Tongue (tissue), 2 donors: ENCODE data around the gene KISS1R. TPM values are rescaled to one million over a fixed set of nuclear protein-coding genes. Genes with fewer than 3 reads are reported as not detected.

Source experiments
- DNase-seq: peaks from one replicate; pipeline ENCODE4 v3.0.0-alpha.2; 2015
- total RNA-seq: library from RNA; depleted of rRNA; stranded (reverse); fragments of >200 nt; gene quantifications from one replicate; pipeline ENCODE4 v1.2.3, GENCODE V29; 2014

Gene KISS1R
- total RNA-seq, 1 donor from 2014 or later = not detected

DNA sequence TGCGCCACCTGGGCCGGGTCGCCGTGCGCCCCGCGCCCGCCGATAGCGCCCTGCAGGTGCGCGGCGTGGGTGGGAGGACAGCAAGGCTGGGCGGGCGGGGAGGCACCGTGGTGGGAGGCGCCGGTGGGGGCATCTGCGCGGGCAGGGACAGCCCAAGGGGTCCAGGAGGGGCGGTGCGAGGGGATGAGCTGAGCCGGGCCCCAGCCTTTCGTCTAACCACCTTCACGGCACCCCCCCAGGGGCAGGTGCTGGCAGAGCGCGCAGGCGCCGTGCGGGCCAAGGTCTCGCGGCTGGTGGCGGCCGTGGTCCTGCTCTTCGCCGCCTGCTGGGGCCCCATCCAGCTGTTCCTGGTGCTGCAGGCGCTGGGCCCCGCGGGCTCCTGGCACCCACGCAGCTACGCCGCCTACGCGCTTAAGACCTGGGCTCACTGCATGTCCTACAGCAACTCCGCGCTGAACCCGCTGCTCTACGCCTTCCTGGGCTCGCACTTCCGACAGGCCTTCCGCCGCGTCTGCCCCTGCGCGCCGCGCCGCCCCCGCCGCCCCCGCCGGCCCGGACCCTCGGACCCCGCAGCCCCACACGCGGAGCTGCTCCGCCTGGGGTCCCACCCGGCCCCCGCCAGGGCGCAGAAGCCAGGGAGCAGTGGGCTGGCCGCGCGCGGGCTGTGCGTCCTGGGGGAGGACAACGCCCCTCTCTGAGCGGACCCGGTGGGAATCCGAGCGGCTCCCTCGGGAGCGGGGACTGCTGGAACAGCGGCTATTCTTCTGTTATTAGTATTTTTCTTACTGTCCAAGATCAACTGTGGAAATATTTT lies 3.1 kb downstream of the KISS1R start:
- DNase-seq = peak; percentile 44

DNA sequence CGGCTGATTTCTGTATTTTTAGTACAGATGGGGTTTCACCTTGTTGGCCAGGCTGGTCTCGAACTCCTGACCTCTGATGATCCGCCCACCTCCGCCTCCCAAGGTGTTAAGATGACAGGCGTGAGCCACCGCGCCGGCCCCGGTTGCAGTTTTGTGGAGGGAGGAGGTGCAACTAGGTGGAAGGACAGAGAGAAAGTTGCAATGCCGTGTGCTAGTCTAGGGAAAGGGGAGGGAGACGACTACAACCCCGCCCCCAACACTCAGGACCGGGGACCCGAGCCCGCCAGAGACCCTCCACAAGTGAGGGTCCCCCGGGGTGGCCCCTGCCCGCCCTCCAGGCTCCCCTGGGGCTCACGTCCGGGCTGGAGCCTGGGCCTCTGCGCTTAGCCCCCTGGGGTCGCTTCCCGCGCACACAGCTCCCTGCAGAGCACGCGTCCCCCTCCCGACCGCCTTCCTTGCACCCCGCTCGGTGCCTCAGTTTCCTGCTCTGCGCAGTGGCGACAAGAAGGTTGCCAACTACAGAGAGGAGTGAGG lies 7.5 kb downstream of the KISS1R start:
- DNase-seq = no peak

DNA sequence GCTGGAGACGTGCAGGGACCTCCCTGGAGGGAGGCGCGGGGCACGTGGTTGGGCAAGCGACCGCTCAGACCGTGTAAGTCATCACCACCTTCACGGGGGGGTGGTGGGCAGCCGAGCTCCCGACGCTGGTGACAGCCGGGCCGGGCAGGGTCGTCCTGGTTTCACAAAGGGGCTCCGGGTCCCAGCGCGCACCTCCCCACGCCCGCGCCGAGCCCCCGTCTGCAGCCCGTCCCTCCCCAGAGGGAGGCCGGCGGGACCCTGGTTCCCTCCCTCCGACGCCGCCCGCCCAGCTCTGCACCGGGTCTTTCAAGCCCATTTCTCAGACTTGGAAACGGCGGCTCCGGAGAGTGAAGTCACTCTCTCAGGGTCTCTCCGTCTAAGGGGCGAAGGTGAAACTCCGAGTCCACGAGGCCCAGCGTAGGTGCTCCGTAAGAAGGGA lies 8.0 kb downstream of the KISS1R start:
- no peak for DNase-seq

DNA sequence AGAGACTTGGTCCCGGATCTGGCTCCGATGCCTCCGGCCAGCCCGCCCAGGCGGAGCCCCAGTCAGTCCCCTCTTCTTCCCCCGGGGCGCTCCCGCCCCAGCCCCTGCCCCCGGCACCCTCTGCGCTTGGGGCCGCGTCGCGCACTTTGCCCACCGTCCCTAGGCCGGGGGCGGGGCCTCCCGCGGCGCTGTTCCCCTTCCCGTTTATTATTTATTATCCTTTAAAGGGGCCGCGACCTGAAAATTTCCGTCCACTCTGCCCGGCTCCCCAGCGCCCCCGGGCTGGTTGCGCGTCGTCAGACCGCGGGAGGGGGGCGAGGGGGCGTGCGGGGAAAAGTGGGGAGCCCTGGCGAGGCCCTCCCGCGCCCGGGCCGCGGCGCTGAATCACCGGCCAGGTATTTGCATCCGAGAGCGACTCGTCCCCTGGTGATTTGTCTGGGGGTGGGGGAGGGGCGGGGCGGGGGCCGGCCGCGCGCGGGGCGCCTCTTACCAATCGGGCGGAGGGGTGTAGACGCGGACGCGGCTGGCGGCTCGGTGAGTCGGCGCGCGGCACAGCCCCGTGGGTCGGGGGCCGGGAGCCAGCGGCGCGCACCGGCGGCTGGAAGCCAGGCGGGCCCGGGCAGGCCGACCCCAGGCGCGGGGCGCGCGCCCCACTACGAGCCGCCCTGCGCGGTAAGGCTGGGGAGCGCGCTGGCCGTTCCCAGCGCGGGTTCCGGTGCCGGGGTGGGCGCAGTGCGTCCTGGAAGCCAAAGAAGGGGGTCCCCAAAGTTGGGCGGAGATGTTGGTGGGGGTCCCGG lies 8.6 kb downstream of the KISS1R start, which contains the start of gene ARID3A:
TSS of gene ARID3A (plus strand) at position 510 of the 797 bp plus-strand sequence. CDS start 3,494 bp downstream, outside the sequence.
- peak; percentile 92 for DNase-seq

DNA sequence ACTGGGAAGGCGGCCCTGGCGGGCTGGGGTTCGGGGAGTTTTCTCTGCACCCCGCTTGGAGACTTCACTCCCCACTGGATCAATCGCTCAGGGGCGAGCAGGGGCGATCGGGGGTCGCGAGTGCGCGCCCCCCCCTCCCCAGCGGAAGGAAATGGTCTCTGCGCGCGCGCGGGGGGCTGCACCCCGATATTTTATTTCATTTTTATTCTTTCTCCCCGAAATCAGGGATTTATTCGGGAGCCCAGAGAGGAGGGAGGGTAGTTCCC lies 9.1 kb downstream of the KISS1R start:
- DNase-seq = no peak

DNA sequence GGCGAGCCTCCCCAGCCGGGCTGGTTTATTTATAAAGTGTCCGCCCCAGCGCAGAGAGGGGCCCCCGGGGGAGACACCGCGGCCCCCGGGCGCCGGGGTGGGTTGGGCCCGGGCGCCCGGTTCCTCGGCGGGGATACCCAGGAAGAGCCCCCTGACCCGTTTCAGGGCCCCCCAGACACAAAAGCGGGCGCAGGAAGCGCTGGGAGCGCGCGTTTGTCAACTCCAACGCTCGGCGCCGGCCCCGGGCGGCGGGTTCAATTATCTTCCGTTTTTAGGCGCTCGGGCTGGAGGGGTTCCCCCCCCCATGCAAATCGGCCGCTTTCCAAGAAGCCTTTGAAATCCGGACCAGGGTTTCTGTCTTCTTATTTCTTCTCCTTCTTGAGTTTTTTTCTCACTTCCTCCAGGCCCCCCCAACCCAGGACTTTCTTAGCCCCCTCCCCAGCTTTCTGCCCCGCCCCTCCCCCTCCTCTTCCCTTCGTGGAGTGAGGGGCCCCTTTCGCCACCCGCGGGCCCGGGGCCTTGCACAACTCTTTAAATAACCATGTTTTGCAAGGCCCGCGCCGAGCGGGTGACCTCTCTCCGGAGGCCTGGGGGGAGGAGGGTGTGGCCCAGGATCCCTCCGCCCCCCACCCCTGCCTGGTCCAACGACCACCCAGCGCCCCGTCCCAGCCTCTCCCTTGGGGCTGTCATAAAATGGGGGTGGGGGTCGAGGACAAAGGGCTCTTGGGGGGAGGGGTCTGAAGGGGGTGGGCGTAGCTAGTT lies 9.6 kb downstream of the KISS1R start:
- DNase-seq = no peak

DNA sequence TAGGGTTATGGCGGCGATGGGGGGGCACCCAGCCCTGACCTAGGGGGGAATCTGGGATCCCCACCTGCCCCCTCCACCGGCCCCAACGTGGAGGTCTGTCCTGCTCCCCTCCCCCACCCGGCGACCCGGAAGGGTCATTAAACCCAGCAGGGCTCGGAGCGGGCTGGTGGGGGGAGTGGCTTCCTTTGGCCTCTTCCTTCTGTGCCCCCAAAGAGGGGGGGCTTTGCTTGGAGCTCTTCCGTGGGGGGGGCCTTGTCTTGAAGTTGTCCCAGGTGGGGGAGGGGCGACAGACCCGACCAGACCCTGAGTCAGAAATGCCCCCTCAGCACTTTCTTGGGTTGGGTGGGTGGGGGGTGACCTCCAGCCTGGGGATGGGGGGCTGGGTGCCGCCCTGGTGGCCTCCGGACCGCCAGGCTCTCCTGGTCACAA lies 10.2 kb downstream of the KISS1R start:
- DNase-seq = no peak

DNA sequence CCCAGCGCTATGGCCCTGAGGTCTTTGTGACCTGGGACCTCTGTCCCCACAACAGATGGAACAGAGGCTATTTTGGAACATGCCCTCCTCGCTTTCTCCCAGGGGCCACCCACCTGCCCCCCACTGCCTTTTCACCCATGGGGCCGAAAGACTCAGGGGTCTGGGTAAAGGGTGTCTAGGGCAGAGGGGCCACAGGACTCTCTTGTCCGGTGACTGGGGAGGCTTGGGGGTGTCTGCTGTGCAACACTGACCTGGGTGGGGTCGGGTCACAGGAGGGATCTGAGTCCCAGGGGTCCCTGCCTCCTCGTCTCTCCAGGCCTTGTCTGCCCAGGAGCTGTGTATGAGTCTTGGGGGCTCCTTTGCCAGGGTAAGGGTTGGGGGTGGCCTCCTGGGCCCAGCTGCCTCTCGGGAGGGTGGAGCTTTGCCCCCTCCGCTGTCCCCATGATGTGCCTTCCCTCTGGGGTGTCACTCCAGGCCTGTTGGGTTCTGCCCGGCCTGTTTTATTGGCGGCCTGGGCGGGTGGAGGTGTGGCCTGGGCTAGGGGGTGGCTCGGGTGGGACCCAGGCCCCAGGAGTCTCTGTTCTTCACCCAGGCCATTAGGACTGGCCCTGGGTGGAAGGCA lies 10.8 kb downstream of the KISS1R start:
- no peak for DNase-seq

DNA sequence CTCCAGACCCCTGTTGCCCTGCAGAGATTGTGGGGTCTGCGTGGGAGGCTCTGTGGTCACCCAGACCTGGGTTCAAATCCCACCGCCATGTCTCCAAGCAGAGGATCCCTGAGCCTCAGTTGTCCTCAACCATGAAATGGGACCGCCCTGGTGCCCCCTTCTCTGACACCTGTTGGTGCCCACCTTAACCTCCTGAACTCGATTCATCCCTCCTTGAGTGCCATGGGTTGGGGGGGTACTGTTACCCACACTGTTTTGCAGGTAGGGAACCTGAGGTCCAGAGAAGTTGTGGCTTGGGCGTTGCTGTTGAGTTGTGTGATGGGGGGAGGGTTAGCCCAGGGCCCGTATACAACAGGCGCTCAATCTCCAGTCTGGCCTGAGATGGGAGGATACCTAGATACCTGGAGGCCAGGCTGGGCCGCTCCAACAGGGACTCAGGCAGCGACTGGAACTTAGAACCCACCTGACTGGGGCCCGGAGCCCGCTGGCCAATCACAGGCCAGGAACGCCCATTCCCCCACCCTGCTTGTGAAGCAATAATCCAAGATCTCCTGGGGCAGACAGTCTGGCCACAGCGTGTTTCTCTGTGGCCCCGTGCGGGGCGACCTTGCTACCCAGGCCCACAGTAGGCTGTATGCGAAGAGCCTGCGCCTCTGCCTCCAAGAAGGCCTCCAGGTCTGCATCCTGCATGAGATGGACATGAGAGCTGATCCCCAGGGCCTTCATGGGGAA lies 11.5 kb downstream of the KISS1R start:
- DNase-seq = no peak

DNA sequence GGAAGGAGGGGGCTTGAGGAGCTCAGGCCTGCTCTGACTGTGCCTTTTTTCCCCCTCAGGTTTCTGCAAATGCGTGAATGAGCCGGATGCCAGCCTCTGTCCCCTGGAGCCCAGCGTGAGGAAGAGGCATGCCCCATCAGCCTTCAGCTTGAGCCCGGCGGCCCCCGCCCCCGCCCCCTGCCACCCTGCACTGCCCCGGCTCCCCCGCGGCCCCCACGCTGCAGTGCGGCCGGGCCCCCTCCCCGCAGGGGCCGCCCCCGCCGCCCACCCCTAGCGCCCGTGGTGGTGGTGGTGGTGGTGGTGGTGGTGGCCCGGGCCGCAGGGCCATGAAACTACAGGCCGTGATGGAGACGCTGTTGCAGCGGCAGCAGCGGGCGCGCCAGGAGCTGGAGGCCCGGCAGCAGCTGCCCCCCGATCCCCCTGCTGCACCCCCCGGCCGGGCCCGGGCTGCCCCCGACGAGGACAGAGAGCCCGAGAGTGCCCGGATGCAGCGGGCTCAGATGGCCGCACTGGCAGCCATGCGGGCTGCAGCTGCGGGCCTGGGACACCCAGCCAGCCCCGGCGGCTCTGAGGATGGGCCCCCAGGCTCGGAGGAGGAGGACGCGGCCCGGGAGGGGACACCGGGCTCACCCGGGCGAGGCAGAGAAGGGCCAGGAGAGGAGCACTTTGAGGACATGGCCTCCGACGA lies 12.2 kb downstream of the KISS1R start:
- no peak for DNase-seq

DNA sequence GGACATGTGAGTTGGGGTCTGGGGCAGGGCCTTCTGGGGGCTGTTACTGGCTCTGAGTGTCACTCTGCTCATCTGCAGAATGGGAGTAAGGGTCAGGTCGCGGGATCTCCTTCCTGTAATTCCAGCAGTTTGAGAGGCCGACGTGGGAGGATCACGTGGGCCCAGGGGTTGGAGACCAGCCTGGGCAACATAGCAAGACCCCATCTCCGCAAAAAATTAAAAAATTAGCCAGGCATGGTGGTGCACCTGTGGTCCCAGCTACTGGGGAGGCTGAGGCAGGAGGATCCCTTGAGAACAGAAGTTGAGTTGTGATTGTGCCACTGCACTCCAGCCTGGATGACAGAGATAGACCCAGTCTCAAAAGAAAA lies 12.7 kb downstream of the KISS1R start:
- DNase-seq = no peak

DNA sequence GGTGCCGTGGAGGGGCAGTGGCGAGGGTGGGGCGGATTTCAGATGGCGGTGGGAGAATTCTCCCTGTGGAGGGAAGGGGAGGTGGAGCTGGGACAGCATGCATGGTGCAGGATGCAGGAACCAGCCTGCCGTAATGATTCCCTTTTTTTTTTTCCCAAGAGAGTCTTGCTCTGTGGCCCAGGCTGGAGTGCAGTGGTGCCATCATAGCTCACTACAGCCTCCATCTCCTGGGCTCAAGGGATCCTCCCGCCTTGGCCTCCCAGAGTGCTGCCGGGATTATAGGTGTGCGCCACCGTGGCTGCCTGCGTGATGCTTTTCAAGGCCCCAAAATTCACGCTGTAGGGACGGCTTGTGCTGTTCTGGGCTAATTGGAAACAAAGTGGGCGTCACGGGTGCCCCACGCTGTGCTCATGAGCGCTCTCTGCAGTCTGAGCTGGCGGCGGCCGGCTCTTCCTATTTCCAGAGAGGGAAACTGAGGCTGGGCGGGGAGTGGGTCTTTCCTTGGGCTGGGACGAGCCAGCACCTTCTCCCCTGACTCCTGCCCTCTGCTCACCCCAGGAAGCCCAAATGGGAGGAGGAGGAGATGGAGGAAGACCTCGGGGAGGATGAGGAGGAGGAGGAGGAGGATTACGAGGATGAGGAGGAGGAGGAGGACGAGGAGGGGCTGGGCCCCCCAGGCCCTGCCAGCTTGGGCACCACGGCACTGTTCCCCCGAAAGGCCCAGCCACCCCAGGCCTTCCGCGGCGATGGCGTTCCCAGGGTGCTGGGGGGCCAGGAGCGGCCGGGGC lies 14.9 kb downstream of the KISS1R start:
- DNase-seq = no peak

DNA sequence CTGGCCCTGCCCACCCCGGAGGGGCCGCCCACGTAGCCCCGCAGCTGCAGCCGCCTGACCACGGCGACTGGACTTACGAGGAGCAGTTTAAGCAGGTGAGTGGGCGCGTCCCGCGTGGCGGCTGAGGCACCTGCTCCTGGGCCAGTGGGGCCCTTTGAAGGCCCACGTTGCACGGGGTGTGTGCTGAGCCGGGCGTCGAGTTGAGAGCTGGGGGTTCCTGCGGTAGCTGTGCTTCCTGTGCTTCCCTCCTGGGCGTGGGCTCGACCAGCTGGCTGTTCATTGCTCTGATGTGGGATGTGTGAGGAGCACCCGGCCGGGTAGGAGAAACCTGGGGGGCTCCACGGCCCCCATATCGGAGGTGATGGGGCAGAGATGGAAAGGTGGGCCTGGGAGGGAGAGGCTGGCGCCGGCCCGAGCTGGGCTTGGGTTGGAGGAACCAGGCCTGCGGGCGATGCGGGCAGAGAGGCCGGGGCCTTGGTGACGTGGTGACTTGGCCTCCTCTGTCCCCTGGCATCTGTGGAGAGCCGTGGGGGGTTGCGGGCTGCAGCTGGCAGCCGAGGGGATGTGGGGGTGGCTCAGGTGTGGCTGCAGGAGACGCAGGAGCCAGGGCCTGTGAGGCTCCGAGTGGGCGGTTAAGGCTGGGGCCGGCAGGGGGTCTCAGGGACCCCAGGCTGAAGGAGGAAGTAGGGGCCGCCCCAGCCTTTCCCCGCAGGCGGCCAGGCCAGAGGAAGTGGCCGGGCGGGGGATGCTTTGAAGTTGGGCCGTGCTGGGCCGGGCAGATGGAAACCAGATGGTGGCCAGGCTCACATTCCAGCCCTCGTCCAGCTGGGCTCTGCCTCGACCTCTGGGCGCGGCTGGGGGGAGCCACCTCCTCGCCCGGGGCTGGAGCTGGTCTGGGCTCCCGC lies 15.8 kb downstream of the KISS1R start:
- peak; percentile 80 for DNase-seq

DNA sequence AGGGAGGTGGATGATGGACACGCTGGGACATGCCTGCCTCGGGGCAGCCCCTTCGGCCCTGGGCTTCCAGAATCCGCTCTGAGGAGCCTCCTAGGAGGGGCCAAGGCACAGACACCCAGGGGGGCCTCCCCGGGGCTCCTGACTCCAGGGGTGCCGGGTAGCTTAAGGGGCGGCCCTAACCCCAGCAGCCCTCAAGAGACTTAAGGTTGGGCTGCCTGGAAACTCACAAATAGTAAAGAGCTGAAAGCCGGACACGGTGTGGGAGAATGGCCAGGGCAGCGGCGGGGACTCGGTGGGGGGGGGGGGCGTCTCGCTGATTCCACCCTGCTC lies 16.4 kb downstream of the KISS1R start:
- DNase-seq = no peak

DNA sequence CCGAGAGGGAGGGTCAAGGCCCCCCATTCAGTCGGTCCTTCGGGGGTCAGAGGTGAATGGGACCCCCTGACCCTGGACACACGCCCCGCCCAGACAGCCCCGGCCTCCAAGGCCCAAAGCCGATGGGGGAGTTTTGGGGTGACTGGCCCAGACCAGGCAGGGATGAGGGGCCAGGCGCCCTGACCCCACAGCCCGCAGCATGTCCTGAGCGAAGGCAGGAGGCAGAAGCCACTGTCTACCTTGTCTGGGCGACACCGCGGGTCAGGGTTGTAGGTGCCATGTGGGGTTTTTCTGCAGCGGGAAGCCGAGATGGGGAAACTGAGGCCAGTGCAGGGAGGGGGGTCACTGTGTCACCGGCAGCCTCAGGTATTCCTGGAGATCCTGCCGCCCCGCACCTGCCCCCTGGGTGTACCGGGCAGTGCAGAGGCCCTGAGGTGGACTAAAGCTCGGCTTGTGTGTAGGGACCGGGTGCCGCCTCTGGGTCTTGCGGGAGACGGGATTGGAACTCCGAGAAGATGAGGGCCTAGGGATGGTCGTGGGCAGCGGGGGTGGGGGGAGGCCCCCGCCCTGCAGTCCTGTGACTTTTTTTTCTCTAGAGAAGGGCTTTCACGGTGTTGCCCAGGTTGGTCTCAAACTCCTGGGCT lies 17.2 kb downstream of the KISS1R start:
- DNase-seq = no peak

DNA sequence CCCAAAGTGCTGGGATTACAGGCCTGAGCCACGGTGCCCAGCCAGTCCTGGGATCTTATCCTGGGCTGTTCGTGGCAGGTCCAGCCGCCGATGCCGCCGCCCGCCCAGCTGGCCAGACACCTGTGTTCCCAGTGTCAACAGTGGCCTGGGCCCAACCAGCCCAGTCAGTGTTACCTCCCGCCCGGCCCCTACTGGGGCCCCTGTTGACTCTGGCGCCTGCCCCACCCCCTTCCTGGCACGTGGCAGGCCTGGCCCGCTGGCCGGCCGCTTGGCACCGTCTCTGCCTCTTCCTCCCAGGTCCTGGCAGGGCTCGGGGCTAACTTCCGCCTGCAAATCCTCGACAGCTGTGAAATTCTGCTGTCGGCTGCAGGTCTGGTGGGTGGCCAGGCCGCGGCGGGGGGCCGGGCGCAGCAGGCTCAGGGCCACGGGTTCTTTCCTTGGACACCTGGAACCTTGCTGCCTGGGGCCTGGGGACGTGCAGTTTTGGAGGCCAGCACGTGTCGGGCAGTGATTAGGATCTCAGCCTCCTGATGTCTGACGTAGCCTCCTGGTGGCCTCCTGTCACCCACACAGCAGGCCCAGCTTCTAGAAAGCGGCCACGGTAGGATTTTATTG lies 17.8 kb downstream of the KISS1R start:
- DNase-seq = peak; percentile 94

DNA sequence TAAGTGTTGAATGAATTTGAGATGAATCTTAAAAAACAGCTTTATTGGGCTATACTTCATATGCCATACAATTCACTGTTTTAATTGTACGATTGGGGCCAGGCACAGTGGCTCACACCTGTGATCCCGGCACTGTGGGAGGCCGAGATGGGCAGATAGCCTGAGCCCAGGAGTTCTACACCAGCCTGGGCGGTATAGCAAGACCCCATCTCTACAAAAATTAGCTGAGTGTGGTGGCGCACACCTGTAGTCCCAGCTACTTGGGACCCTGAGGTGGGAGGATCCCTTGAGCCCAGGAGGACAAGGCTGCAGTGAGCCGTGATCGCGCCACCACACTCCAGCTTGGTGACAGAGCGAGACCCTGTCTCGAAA lies 19.0 kb downstream of the KISS1R start:
- DNase-seq = no peak

DNA sequence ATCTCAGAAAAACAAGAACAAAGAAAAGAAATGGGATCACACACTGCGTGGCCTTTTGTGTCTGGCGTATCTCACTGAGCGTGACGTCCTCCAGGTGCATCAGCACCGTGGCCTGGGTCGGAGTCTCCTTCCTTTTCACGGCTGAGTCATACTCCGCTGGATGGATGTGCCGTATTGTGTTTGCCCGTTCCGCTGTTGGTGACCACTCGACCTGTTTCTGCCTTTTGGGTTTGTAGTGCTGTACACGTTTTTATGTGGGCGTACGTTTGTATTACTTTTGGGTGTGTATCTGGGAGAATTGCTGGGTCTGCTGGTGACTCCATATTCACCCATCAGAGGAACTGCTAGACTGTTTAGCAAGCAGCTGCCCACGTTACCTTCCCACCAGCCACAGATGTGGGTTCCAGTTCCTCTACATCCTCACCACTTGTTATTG lies 20.1 kb downstream of the KISS1R start:
- DNase-seq = no peak
